ENCODE data around the gene GRID2IP. TPM values are rescaled to one million over a fixed set of nuclear protein-coding genes. Genes with fewer than 3 reads are reported as not detected.
A peak's percentile ranks its signal among the peaks of the same experiment; 100 is the strongest.

Gene GRID2IP
- total and polyA plus RNA-seq, 2 of the 13 experiments (the other 11 are each of a cell fraction or from before 2014, with no cell fraction given), result 0.03 TPM; not detected in 1

DNA sequence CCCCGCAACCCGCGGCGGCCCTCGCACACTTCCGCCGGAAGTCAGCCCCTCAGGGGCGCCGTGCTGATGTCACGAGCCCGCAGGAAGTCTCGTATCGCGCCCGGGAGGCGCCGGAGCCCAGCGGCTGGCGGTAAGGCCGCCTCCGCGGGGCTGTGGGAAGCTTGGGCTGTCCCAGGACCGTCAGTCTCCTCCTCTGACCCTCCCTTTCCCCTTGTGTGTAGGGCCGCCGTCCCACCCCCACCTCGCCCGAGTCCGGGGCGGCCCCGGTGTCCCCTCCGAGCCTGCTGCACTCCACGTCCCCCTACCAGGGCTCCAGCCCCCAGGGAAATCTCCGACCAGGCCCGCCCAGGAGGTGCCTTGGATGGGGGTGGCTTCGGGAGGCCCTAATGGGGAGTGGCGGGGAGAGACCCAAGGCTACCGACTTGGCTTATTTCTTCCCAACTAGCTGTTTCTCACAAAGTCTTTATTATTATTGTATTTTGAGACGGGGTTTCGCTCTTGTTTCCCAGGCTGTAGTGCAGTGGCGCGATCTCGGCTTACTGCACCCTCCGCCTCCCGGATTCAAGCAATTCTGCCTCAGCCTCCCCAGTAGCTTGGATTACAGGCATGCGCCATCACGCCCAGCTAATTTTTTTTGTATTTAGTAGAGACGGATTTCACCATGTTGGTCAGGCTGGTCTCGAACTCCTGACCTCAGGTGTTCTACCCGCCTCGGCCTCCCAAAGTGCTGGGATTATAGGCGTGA is 26.3 kb upstream of the GRID2IP start, which contains the start of gene ZDHHC4 (continued):
- TF ChIP-seq TFDP1 (CRISPR knock-in tag; IDR thresholded peaks at IDR 0.05; ENCODE audit: borderline replicate concordance) (peak; percentile 60; the same call in 1 of the 2 replicates), PATZ1 (CRISPR knock-in tag; IDR thresholded peaks at IDR 0.05) (peak; percentile 67), ZNF280B (CRISPR knock-in tag; IDR thresholded peaks at IDR 0.05; ENCODE audit: borderline replicate concordance) (no peak), ATF2 (CRISPR knock-in tag; IDR thresholded peaks at IDR 0.05) (peak; percentile 76; the same call in 1 of the 2 replicates), ZNF18 (CRISPR knock-in tag; IDR thresholded peaks at IDR 0.05; ENCODE audit: insufficient replicate concordance) (no peak), TRAFD1 (CRISPR knock-in tag; IDR thresholded peaks at IDR 0.05; ENCODE audit: borderline replicate concordance) (0 out of 2 replicates have a peak, but pooled peaks have one; percentile 35), SAFB2 (CRISPR knock-in tag; IDR thresholded peaks at IDR 0.05; ENCODE audit: borderline replicate concordance, low read depth) (no peak; the same call in 1 of the 2 replicates), TARDBP (CRISPR knock-in tag; IDR thresholded peaks at IDR 0.05) (peak; percentile 72; the same call in 1 of the 2 replicates), ZNF550 (CRISPR knock-in tag; IDR thresholded peaks at IDR 0.05; ENCODE audit: borderline replicate concordance) (no peak)
- TF ChIP-seq, protein P1, sequence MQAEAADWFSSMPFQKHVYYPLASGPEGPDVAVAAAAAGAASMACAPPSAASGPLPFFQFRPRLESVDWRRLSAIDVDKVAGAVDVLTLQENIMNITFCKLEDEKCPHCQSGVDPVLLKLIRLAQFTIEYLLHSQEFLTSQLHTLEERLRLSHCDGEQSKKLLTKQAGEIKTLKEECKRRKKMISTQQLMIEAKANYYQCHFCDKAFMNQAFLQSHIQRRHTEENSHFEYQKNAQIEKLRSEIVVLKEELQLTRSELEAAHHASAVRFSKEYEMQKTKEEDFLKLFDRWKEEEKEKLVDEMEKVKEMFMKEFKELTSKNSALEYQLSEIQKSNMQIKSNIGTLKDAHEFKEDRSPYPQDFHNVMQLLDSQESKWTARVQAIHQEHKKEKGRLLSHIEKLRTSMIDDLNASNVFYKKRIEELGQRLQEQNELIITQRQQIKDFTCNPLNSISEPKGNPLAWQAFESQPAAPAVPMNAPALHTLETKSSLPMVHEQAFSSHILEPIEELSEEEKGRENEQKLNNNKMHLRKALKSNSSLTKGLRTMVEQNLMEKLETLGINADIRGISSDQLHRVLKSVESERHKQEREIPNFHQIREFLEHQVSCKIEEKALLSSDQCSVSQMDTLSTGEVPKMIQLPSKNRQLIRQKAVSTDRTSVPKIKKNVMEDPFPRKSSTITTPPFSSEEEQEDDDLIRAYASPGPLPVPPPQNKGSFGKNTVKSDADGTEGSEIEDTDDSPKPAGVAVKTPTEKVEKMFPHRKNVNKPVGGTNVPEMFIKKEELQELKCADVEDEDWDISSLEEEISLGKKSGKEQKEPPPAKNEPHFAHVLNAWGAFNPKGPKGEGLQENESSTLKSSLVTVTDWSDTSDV (CRISPR knock-in tag; IDR thresholded peaks at IDR 0.05), result 0 out of 2 replicates have a peak, but pooled peaks have one; percentile 59
- TF ChIP-seq, protein P2, sequence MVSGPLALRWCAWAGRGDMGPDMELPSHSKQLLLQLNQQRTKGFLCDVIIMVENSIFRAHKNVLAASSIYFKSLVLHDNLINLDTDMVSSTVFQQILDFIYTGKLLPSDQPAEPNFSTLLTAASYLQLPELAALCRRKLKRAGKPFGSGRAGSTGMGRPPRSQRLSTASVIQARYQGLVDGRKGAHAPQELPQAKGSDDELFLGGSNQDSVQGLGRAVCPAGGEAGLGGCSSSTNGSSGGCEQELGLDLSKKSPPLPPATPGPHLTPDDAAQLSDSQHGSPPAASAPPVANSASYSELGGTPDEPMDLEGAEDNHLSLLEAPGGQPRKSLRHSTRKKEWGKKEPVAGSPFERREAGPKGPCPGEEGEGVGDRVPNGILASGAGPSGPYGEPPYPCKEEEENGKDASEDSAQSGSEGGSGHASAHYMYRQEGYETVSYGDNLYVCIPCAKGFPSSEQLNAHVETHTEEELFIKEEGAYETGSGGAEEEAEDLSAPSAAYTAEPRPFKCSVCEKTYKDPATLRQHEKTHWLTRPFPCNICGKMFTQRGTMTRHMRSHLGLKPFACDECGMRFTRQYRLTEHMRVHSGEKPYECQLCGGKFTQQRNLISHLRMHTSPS (CRISPR knock-in tag; IDR thresholded peaks at IDR 0.05; ENCODE audit: low read depth), result no peak
